ENCODE data around the gene SUMF1. TPM values are rescaled to one million over a fixed set of nuclear protein-coding genes. Genes with fewer than 3 reads are reported as not detected.
"Not testable (repeated sequence)": the region's sequence is repeated elsewhere in the genome, so short reads cannot be mapped to it uniquely, and the experiment has no call there.

The SUMF1 gene
- total and polyA plus RNA-seq, 5 donors from 2014 or later: 10.5 to 28.0 (median 23.1) TPM

GRCh38 chr3:4467522-4467867 is 426 bp upstream of the SUMF1 start:
- Mint-ChIP-seq H3K36me3 (no peaks in the 10 kb centered on the region), H3K27me3 (peaks cover 14% of the 10 kb centered on the region), H3K9me3 (no peaks in the 10 kb centered on the region), H3K4me1 (peaks cover 11 to 19% (median 18%) of the 10 kb centered on the region in 4 donors), H3K4me3 (peak overlapping the region; percentile 80 to 96 (median 92)), H3K27ac (peak overlapping the region; percentile 94 to 96 (median 96))
- DNase-seq (no peak), ATAC-seq (ENCODE audit: low read depth in 2 of 2) (no peak)
- H3K27ac ChIP-seq (ENCODE audit: insufficient read depth, low read length, poor library complexity, severe bottlenecking): peak overlapping the region; percentile 80
- H3K9me3 ChIP-seq (ENCODE audit: control insufficient read depth in 2 of 2, low read length in 2 of 2): no peaks in the 10 kb centered on the region
- H3K36me3 ChIP-seq (ENCODE audit: control insufficient read depth, insufficient read depth, low read length): no peaks in the 10 kb centered on the region
- H3K27me3 ChIP-seq (ENCODE audit: control insufficient read depth, insufficient read depth, low read length): no peaks in the 10 kb centered on the region
- peak overlapping the region; percentile 94 for H3K4me3 ChIP-seq (ENCODE audit: low read depth, low read length)
- peaks cover 10% of the 10 kb centered on the region for H3K4me1 ChIP-seq (ENCODE audit: control insufficient read depth, insufficient read depth, low read length, poor library complexity, severe bottlenecking)

GRCh38 chr3:4464576-4464975 is 2.5 kb downstream of the SUMF1 start:
- peaks cover 0 to 1% (median 0%) of the 10 kb centered on the region in 7 donors for H3K9me3 Mint-ChIP-seq
- H3K27ac Mint-ChIP-seq: no peak overlapping the region
- H3K4me1 Mint-ChIP-seq: peaks cover 14 to 21% (median 21%) of the 10 kb centered on the region in 4 donors
- no peak overlapping the region for H3K27ac ChIP-seq (ENCODE audit: insufficient read depth, low read length, poor library complexity, severe bottlenecking)
- ATAC-seq (ENCODE audit: low read depth in 2 of 2) (no peak), DNase-seq (no peak)
- peak overlapping the region; percentile 33 to 96 (median 58) for H3K4me3 Mint-ChIP-seq
- peaks cover 4% of the 10 kb centered on the region for H3K27me3 Mint-ChIP-seq
- H3K36me3 ChIP-seq (ENCODE audit: control insufficient read depth, insufficient read depth, low read length): no peaks in the 10 kb centered on the region
- H3K4me1 ChIP-seq (ENCODE audit: control insufficient read depth, insufficient read depth, low read length, poor library complexity, severe bottlenecking): peaks cover 10% of the 10 kb centered on the region
- no peaks in the 10 kb centered on the region for H3K27me3 ChIP-seq (ENCODE audit: control insufficient read depth, insufficient read depth, low read length)
- no peak overlapping the region for H3K4me3 ChIP-seq (ENCODE audit: low read depth, low read length)
- no peaks in the 10 kb centered on the region for H3K36me3 Mint-ChIP-seq
- H3K9me3 ChIP-seq (ENCODE audit: control insufficient read depth in 2 of 2, low read length in 2 of 2): no peaks in the 10 kb centered on the region

GRCh38 chr3:4462369-4463040 is 4.6 kb downstream of the SUMF1 start:
- Histone ChIP-seq H3K36me3 (ENCODE audit: control insufficient read depth, insufficient read depth, low read length) (no peaks in the 10 kb centered on the region), H3K4me1 (ENCODE audit: control insufficient read depth, insufficient read depth, low read length, poor library complexity, severe bottlenecking) (peaks cover 10% of the 10 kb centered on the region), H3K27me3 (ENCODE audit: control insufficient read depth, insufficient read depth, low read length) (no peaks in the 10 kb centered on the region), H3K9me3 (ENCODE audit: control insufficient read depth in 2 of 2, low read length in 2 of 2) (no peaks in the 10 kb centered on the region), H3K4me3 (ENCODE audit: low read depth, low read length) (no peak overlapping the region), H3K27ac (ENCODE audit: insufficient read depth, low read length, poor library complexity, severe bottlenecking) (no peak overlapping the region)
- H3K9me3 Mint-ChIP-seq: peaks cover 0 to 2% (median 0%) of the 10 kb centered on the region in 7 donors
- H3K4me1 Mint-ChIP-seq: peaks cover 16 to 22% (median 22%) of the 10 kb centered on the region in 4 donors
- DNase-seq (no peak), ATAC-seq (ENCODE audit: low read depth in 2 of 2) (no peak)
- H3K27me3 Mint-ChIP-seq: peaks cover 4% of the 10 kb centered on the region
- H3K36me3 Mint-ChIP-seq: no peaks in the 10 kb centered on the region
- no peak overlapping the region for H3K4me3 Mint-ChIP-seq
- H3K27ac Mint-ChIP-seq: no peak overlapping the region

GRCh38 chr3:4461468-4462090 is 5.5 kb downstream of the SUMF1 start:
- H3K36me3 Mint-ChIP-seq: no peaks in the 10 kb centered on the region
- no peak overlapping the region for H3K4me3 Mint-ChIP-seq
- H3K4me1 Mint-ChIP-seq: peaks cover 13 to 19% (median 17%) of the 10 kb centered on the region in 4 donors
- H3K9me3 ChIP-seq (ENCODE audit: control insufficient read depth in 2 of 2, low read length in 2 of 2): no peaks in the 10 kb centered on the region
- ATAC-seq (ENCODE audit: low read depth in 2 of 2) (no peak), DNase-seq (no peak)
- no peaks in the 10 kb centered on the region for H3K36me3 ChIP-seq (ENCODE audit: control insufficient read depth, insufficient read depth, low read length)
- no peaks in the 10 kb centered on the region for H3K27me3 ChIP-seq (ENCODE audit: control insufficient read depth, insufficient read depth, low read length)
- H3K9me3 Mint-ChIP-seq: peaks cover 0 to 2% (median 0%) of the 10 kb centered on the region in 7 donors
- peaks cover 3% of the 10 kb centered on the region for H3K4me1 ChIP-seq (ENCODE audit: control insufficient read depth, insufficient read depth, low read length, poor library complexity, severe bottlenecking)
- H3K4me3 ChIP-seq (ENCODE audit: low read depth, low read length): no peak overlapping the region
- H3K27me3 Mint-ChIP-seq: no peaks in the 10 kb centered on the region
- H3K27ac ChIP-seq (ENCODE audit: insufficient read depth, low read length, poor library complexity, severe bottlenecking): no peak overlapping the region
- no peak overlapping the region for H3K27ac Mint-ChIP-seq

- Mint-ChIP-seq H3K4me3 (no peak overlapping the region), H3K27ac (peak overlapping the region in 1 of 3 donors; percentile 76), H3K27me3 (no peaks in the 10 kb centered on the region), H3K9me3 (peaks cover 0 to 2% (median 0%) of the 10 kb centered on the region in 7 donors), H3K36me3 (no peaks in the 10 kb centered on the region), H3K4me1 (peaks cover 6 to 13% (median 10%) of the 10 kb centered on the region in 4 donors)
- DNase-seq (no peak), ATAC-seq (ENCODE audit: low read depth in 2 of 2) (no peak)
- no peaks in the 10 kb centered on the region for H3K36me3 ChIP-seq (ENCODE audit: control insufficient read depth, insufficient read depth, low read length)
- no peak overlapping the region for H3K4me3 ChIP-seq (ENCODE audit: low read depth, low read length)
- no peaks in the 10 kb centered on the region for H3K4me1 ChIP-seq (ENCODE audit: control insufficient read depth, insufficient read depth, low read length, poor library complexity, severe bottlenecking)
- no peaks in the 10 kb centered on the region for H3K27me3 ChIP-seq (ENCODE audit: control insufficient read depth, insufficient read depth, low read length)
- H3K27ac ChIP-seq (ENCODE audit: insufficient read depth, low read length, poor library complexity, severe bottlenecking): no peak overlapping the region
- no peaks in the 10 kb centered on the region for H3K9me3 ChIP-seq (ENCODE audit: control insufficient read depth in 2 of 2, low read length in 2 of 2)
Observed at GRCh38 chr3:4460334-4460733, 6.7 kb downstream of the SUMF1 start.

- H3K9me3 ChIP-seq (ENCODE audit: control insufficient read depth in 2 of 2, low read length in 2 of 2): no peaks in the 10 kb centered on the region
- H3K27me3 ChIP-seq (ENCODE audit: control insufficient read depth, insufficient read depth, low read length): no peaks in the 10 kb centered on the region
- no peak overlapping the region for H3K4me3 ChIP-seq (ENCODE audit: low read depth, low read length)
- no peaks in the 10 kb centered on the region for H3K36me3 ChIP-seq (ENCODE audit: control insufficient read depth, insufficient read depth, low read length)
- H3K4me3 Mint-ChIP-seq: no peak overlapping the region
- peaks cover 4 to 8% (median 5%) of the 10 kb centered on the region in 4 donors for H3K4me1 Mint-ChIP-seq
- no peak overlapping the region for H3K27ac Mint-ChIP-seq
- H3K36me3 Mint-ChIP-seq: no peaks in the 10 kb centered on the region
- no peaks in the 10 kb centered on the region for H3K4me1 ChIP-seq (ENCODE audit: control insufficient read depth, insufficient read depth, low read length, poor library complexity, severe bottlenecking)
- no peak overlapping the region for H3K27ac ChIP-seq (ENCODE audit: insufficient read depth, low read length, poor library complexity, severe bottlenecking)
- H3K9me3 Mint-ChIP-seq: peaks cover 0 to 2% (median 0%) of the 10 kb centered on the region in 7 donors
- ATAC-seq (ENCODE audit: low read depth in 2 of 2) (no peak), DNase-seq (no peak)
- H3K27me3 Mint-ChIP-seq: no peaks in the 10 kb centered on the region
Observed at GRCh38 chr3:4458961-4459360, 8.1 kb downstream of the SUMF1 start.

GRCh38 chr3:4456780-4457179 is 10.3 kb downstream of the SUMF1 start:
- H3K4me1 Mint-ChIP-seq, H3K27ac Mint-ChIP-seq: not testable (repeated sequence)

GRCh38 chr3:4454142-4454541 is 12.9 kb downstream of the SUMF1 start:
- DNase-seq (no peak), ATAC-seq (ENCODE audit: low read depth in 2 of 2) (no peak)
- Histone ChIP-seq H3K4me3 (ENCODE audit: low read depth, low read length) (no peak overlapping the region), H3K36me3 (ENCODE audit: control insufficient read depth, insufficient read depth, low read length) (peaks cover 14% of the 10 kb centered on the region), H3K9me3 (ENCODE audit: control insufficient read depth in 2 of 2, low read length in 2 of 2) (no peaks in the 10 kb centered on the region), H3K27ac (ENCODE audit: insufficient read depth, low read length, poor library complexity, severe bottlenecking) (no peak overlapping the region), H3K27me3 (ENCODE audit: control insufficient read depth, insufficient read depth, low read length) (no peaks in the 10 kb centered on the region), H3K4me1 (ENCODE audit: control insufficient read depth, insufficient read depth, low read length, poor library complexity, severe bottlenecking) (no peaks in the 10 kb centered on the region)
- Mint-ChIP-seq H3K4me1 (peaks cover 0 to 5% (median 4%) of the 10 kb centered on the region in 4 donors), H3K9me3 (no peaks in the 10 kb centered on the region), H3K27me3 (no peaks in the 10 kb centered on the region), H3K4me3 (no peak overlapping the region), H3K36me3 (peaks cover 16% of the 10 kb centered on the region), H3K27ac (no peak overlapping the region)

More at GRCh38 chr3:4456780-4457179, 10.3 kb downstream of the SUMF1 start:
- not testable (repeated sequence) for H3K9me3 ChIP-seq (ENCODE audit: control insufficient read depth in 2 of 2, low read length in 2 of 2); H3K27ac ChIP-seq (ENCODE audit: insufficient read depth, low read length, poor library complexity, severe bottlenecking); H3K4me3 Mint-ChIP-seq; H3K27me3 Mint-ChIP-seq; H3K4me3 ChIP-seq (ENCODE audit: low read depth, low read length); DNase-seq; H3K27me3 ChIP-seq (ENCODE audit: control insufficient read depth, insufficient read depth, low read length); ATAC-seq (ENCODE audit: low read depth in 2 of 2); H3K4me1 ChIP-seq (ENCODE audit: control insufficient read depth, insufficient read depth, low read length, poor library complexity, severe bottlenecking); H3K9me3 Mint-ChIP-seq; H3K36me3 Mint-ChIP-seq; H3K36me3 ChIP-seq (ENCODE audit: control insufficient read depth, insufficient read depth, low read length)

All from CD4-positive, CD25-positive, alpha-beta regulatory T cell (primary cell).